GM04503 (cell line): ENCODE measurements around the gene ABLIM1.

Source experiments
- DNase-seq: peaks from one replicate; pipeline ENCODE4 v3.0.0-alpha.2; 2012; ENCODE audit warnings: low read depth

Gene ABLIM1

GRCh38 chr10:114646426-114646825 is 11.6 kb downstream of the ABLIM1 start:
- DNase-seq = no peak

- DNase-seq = no peak
These were observed 12.4 kb downstream of the ABLIM1 start for GRCh38 chr10:114645706-114646105.

- no peak for DNase-seq
These were observed 14.9 kb downstream of the ABLIM1 start for GRCh38 chr10:114643158-114643557.

- no peak for DNase-seq
These were observed 15.3 kb downstream of the ABLIM1 start for GRCh38 chr10:114642729-114643128.

- DNase-seq = peak; percentile 96
These were observed 19.1 kb downstream of the ABLIM1 start for GRCh38 chr10:114638821-114639625.

GRCh38 chr10:114635797-114636550 is 22.1 kb downstream of the ABLIM1 start:
- DNase-seq = no peak

GRCh38 chr10:114635101-114635500 is 23.0 kb downstream of the ABLIM1 start:
- DNase-seq = no peak

GRCh38 chr10:114634609-114634979 is 23.5 kb downstream of the ABLIM1 start:
- peak; percentile 84 for DNase-seq

GRCh38 chr10:114632869-114633715 is 25.0 kb downstream of the ABLIM1 start:
- peak; percentile 60 for DNase-seq

- no peak for DNase-seq
These were observed 26.2 kb downstream of the ABLIM1 start for GRCh38 chr10:114631666-114632417.

- no peak for DNase-seq
These were observed 26.9 kb downstream of the ABLIM1 start for GRCh38 chr10:114631090-114631665.

- DNase-seq = no peak
These were observed 28.0 kb downstream of the ABLIM1 start for GRCh38 chr10:114629824-114630730.

GRCh38 chr10:114629083-114629823 is 28.8 kb downstream of the ABLIM1 start:
- no peak for DNase-seq

GRCh38 chr10:114628106-114628505 is 30.0 kb downstream of the ABLIM1 start:
- DNase-seq = no peak

- no peak for DNase-seq
These were observed 31.2 kb downstream of the ABLIM1 start for GRCh38 chr10:114626841-114627240.

GRCh38 chr10:114624951-114625780 is 32.9 kb downstream of the ABLIM1 start:
- DNase-seq = no peak

- DNase-seq = no peak
These were observed 33.7 kb downstream of the ABLIM1 start for GRCh38 chr10:114624422-114624821.

GRCh38 chr10:114623661-114624294 is 34.3 kb downstream of the ABLIM1 start:
- DNase-seq = peak; percentile 79
